CD14-positive monocyte (primary cell): Measurements from ENCODE around the gene PRODH2. TPM values are rescaled to one million over a fixed set of nuclear protein-coding genes. Genes with fewer than 3 reads are reported as not detected.

ENCODE experiments used
- DNase-seq, 3 donors: peaks; one replicate each; pipeline ENCODE4 v3.0.0-alpha.2; 2011 to 2022
- H2AFZ ChIP-seq: 2 replicates; pipeline ENCODE4 v1.6.0; 2012; ENCODE audit warnings: mild to moderate bottlenecking, low read depth, low read length, inconsistent platforms; ENCODE audit not compliant: insufficient read depth, poor library complexity, severe bottlenecking
- H3K27ac ChIP-seq, 2 donors: 1 replicate in 1 of 2; 2 replicates in 1 of 2; pipeline ENCODE4 v1.5.1; 2012 to 2013; ENCODE audit warnings: low read length in 2 of 2, control low read depth in 1 of 2, inconsistent platforms in 1 of 2, low read depth in 1 of 2, mild to moderate bottlenecking in 1 of 2
- H3K27me3 ChIP-seq, 2 donors: one replicate each; pipeline versions ENCODE4 v1.6.0 to v1.6.1; 2011 to 2013; ENCODE audit warnings: low read length in 2 of 2; ENCODE audit not compliant: control insufficient read depth in 2 of 2, insufficient read depth in 2 of 2
- H3K36me3 ChIP-seq, 2 donors: replicated peaks in 1 of 2; 1 replicate in 1 of 2; 2 replicates in 1 of 2; pipeline versions ENCODE4 v1.5.1 to v1.6.1; 2012 to 2013; ENCODE audit warnings: low read length in 2 of 2, control low read depth in 1 of 2, inconsistent platforms in 1 of 2, mild to moderate bottlenecking in 1 of 2; ENCODE audit not compliant: insufficient read depth in 2 of 2, control insufficient read depth in 1 of 2
- H3K4me1 ChIP-seq, 2 donors: 1 replicate in 1 of 2; 2 replicates in 1 of 2; pipeline versions ENCODE4 v1.5.1 to v1.6.1; 2012 to 2013; ENCODE audit warnings: low read length in 2 of 2, control low read depth in 1 of 2, inconsistent platforms in 1 of 2, mild to moderate bottlenecking in 1 of 2, moderate library complexity in 1 of 2; ENCODE audit not compliant: insufficient read depth in 2 of 2, control insufficient read depth in 1 of 2
- H3K4me2 ChIP-seq: replicated peaks from 2 replicates; pipeline ENCODE3; 2012; ENCODE audit warnings: low read length, moderate library complexity, mild to moderate bottlenecking; ENCODE audit not compliant: poor library complexity, severe bottlenecking; ENCODE audit errors: extremely low read depth
- H3K4me3 ChIP-seq, 3 experiments: fragments of 200-600 bp in 1 of 3; sonication (generic) in 1 of 3; replicated peaks in 1 of 3; 1 replicate in 2 of 3; 2 replicates in 1 of 3; pipeline ENCODE4 v1.5.1; 2011 to 2013; ENCODE audit warnings: low read length in 3 of 3, mild to moderate bottlenecking in 3 of 3, control low read depth in 2 of 3, low read depth in 2 of 3, inconsistent platforms in 1 of 3, moderate library complexity in 1 of 3
- H3K79me2 ChIP-seq: 2 replicates; pipeline ENCODE4 v1.6.0; 2012; ENCODE audit warnings: mild to moderate bottlenecking, control low read depth, inconsistent platforms, low read length, moderate library complexity; ENCODE audit not compliant: insufficient read depth
- H3K9ac ChIP-seq: 2 replicates; pipeline ENCODE4 v1.6.0; 2017; ENCODE audit warnings: low read length, mild to moderate bottlenecking; ENCODE audit not compliant: insufficient read depth, poor library complexity, severe bottlenecking
- H3K9me3 ChIP-seq, 2 donors: replicated peaks in 1 of 2; 1 replicate in 1 of 2; 2 replicates in 1 of 2; pipeline versions ENCODE4 v1.5.1 to v1.6.1; 2012 to 2013; ENCODE audit warnings: low read length in 2 of 2, control low read depth in 1 of 2; ENCODE audit not compliant: control insufficient read depth in 1 of 2, insufficient read depth in 1 of 2
- H4K20me1 ChIP-seq: 2 replicates; pipeline ENCODE4 v1.6.0; 2012; ENCODE audit warnings: mild to moderate bottlenecking, low read length, control low read depth, moderate library complexity; ENCODE audit not compliant: insufficient read depth
- H3K27ac Mint-ChIP-seq, 7 donors: one replicate each; pipeline ENCODE4 v1.8.0; 2020; ENCODE audit warnings: mild to moderate bottlenecking in 7 of 7, mixed read lengths in 7 of 7, moderate library complexity in 6 of 7, inconsistent platforms in 2 of 7
- H3K27me3 Mint-ChIP-seq, 3 donors: one replicate each; pipeline ENCODE4 v1.8.0; 2021 to 2022; ENCODE audit warnings: low read depth in 3 of 3, mild to moderate bottlenecking in 3 of 3, mixed read lengths in 3 of 3, moderate library complexity in 3 of 3, inconsistent platforms in 1 of 3
- H3K36me3 Mint-ChIP-seq, 2 donors: one replicate each; pipeline ENCODE4 v1.8.0; 2020; ENCODE audit warnings: mixed read lengths in 2 of 2, inconsistent platforms in 1 of 2, mild to moderate bottlenecking in 1 of 2
- H3K4me1 Mint-ChIP-seq: one replicate; pipeline ENCODE4 v1.8.0; 2020; ENCODE audit warnings: mild to moderate bottlenecking, mixed read lengths
- H3K4me3 Mint-ChIP-seq, 2 donors: one replicate each; pipeline ENCODE4 v1.8.0; 2020; ENCODE audit warnings: mild to moderate bottlenecking in 2 of 2, mixed read lengths in 2 of 2, moderate library complexity in 1 of 2
- H3K9me3 Mint-ChIP-seq, 7 donors: one replicate each; pipeline ENCODE4 v1.8.0; 2020 to 2022; ENCODE audit warnings: mixed read lengths in 7 of 7, mild to moderate bottlenecking in 6 of 7, moderate library complexity in 6 of 7, inconsistent platforms in 2 of 7
- CTCF ChIP-seq: fragments of 200-600 bp; IDR thresholded peaks from one replicate; pipeline ENCODE4 v1.8.0; 2022; ENCODE audit warnings: antibody characterized with exemption, mild to moderate bottlenecking
- WGBS: methylation state at CpG from one replicate; pipeline ENCODE4 v1.1.5; 2013; ENCODE audit warnings: missing lambda C conversion rate; ENCODE audit not compliant: insufficient coverage; 5-methylcytosine and 5-hydroxymethylcytosine counted together
- intact Hi-C, 2 donors: fragments of 100-400 bp; cut with micrococcal nuclease; formaldehyde crosslinking; loops; one replicate each; pipeline versions ENCODE4 v1.15.0 to v1.15.1; 2023
- polyA plus RNA-seq, 3 donors: library from polyadenylated mRNA; depleted of rRNA in 1 of 3; unstranded in 2 of 3; stranded (reverse) in 1 of 3; fragments of 300-500 nt in 2 of 3; fragments of >200 nt in 1 of 3; fragmentation: Illumina TruSeq in 2 of 3; gene quantifications; 1 replicate in 2 of 3; 2 replicates in 1 of 3; pipeline ENCODE4 v1.2.3, GENCODE V29; 2012 to 2021

PRODH2 gene
- polyA plus RNA-seq, 3 donors, result not detected

- TF ChIP-seq CTCF, result no peak
- Histone ChIP-seq H3K79me2 (no peaks in the 10 kb centered on the region), H3K4me1 (no peaks in the 10 kb centered on the region), H2AFZ (no peak overlapping the region), H3K9me3 (no peaks in the 10 kb centered on the region), H3K36me3 (peaks cover 0 to 5% of the 10 kb centered on the region in 2 donors), H3K9ac (no peak overlapping the region), H3K4me2 (no peak overlapping the region), H3K27me3 (peaks cover 2 to 11% of the 10 kb centered on the region in 2 donors), H3K4me3 (no peak overlapping the region), H4K20me1 (no peaks in the 10 kb centered on the region), H3K27ac (no peak overlapping the region)
- WGBS, result 90% methylated on average over 15 of the region's 15 CpGs
- Mint-ChIP-seq H3K36me3 (peaks cover 0 to 4% of the 10 kb centered on the region in 2 donors), H3K4me1 (peaks cover 2% of the 10 kb centered on the region), H3K27me3 (peaks cover 22 to 30% (median 24%) of the 10 kb centered on the region in 3 donors), H3K4me3 (no peak overlapping the region), H3K27ac (peak overlapping the region in 1 of 7 donors; percentile 23), H3K9me3 (peaks cover 0 to 6% (median 0%) of the 10 kb centered on the region in 7 donors)
- no peak for DNase-seq
- intact Hi-C loops, result no loop called here
Observed at GRCh38 chr19:35792312-35792711, 20.3 kb downstream of the PRODH2 start.

- Mint-ChIP-seq H3K9me3 (peaks cover 0 to 5% (median 0%) of the 10 kb centered on the region in 7 donors), H3K4me1 (no peaks in the 10 kb centered on the region), H3K4me3 (no peak overlapping the region), H3K36me3 (peaks cover 0 to 4% of the 10 kb centered on the region in 2 donors), H3K27me3 (peaks cover 17 to 26% (median 20%) of the 10 kb centered on the region in 3 donors), H3K27ac (no peak overlapping the region)
- peaks cover 2 to 7% of the 10 kb centered on the region in 2 donors for H3K27me3 ChIP-seq
- 94% methylated on average over 6 of the region's 9 CpGs for WGBS
- DNase-seq, result no peak
- peaks cover 0 to 7% of the 10 kb centered on the region in 2 donors for H3K36me3 ChIP-seq
- H3K79me2 ChIP-seq, result no peaks in the 10 kb centered on the region
- H3K9ac ChIP-seq, result no peak overlapping the region
- H3K27ac ChIP-seq, result no peak overlapping the region
- no peak overlapping the region for H3K4me3 ChIP-seq
- no peaks in the 10 kb centered on the region for H3K4me1 ChIP-seq
- H4K20me1 ChIP-seq, result no peaks in the 10 kb centered on the region
- no peak overlapping the region for H3K4me2 ChIP-seq
- no peak overlapping the region for H2AFZ ChIP-seq
- TF ChIP-seq CTCF, result no peak
- H3K9me3 ChIP-seq, result no peaks in the 10 kb centered on the region
- intact Hi-C loops, result no loop called here
Observed at GRCh38 chr19:35791814-35792279, 20.8 kb downstream of the PRODH2 start.
